ENCODE data around the gene PSMC3IP. TPM values are rescaled to one million over a fixed set of nuclear protein-coding genes. Genes with fewer than 3 reads are reported as not detected.

The PSMC3IP gene
- total RNA-seq, 1 experiment from 2014 or later, result 31.9 TPM

DNA sequence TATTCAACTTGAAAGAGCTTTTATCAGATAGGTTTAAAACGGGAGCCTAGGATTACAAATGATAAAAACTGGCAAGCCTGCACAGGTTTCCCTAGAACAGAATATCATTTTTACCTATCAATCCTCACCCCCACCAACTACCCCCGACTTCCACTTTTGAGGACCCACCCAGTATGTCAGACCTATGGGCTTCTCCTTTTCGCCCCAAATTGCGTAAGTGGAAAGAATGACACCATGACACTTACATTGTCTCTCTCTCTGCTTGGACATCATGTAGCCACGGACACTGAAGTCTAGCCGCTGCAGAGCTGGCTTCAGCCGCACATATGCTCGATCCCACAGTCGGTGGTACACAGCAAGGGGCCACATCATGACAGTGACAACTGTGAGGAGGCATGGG is 7.4 kb upstream of the PSMC3IP start:
- H3K36me3 ChIP-seq (ENCODE audit: insufficient read depth, low read length, poor library complexity, severe bottlenecking), result peaks cover 8% of the 10 kb centered on the region
- intact Hi-C loops (cut with micrococcal nuclease; ENCODE audit: unreplicated experiment), result no loop called here
- TF ChIP-seq, protein P1, sequence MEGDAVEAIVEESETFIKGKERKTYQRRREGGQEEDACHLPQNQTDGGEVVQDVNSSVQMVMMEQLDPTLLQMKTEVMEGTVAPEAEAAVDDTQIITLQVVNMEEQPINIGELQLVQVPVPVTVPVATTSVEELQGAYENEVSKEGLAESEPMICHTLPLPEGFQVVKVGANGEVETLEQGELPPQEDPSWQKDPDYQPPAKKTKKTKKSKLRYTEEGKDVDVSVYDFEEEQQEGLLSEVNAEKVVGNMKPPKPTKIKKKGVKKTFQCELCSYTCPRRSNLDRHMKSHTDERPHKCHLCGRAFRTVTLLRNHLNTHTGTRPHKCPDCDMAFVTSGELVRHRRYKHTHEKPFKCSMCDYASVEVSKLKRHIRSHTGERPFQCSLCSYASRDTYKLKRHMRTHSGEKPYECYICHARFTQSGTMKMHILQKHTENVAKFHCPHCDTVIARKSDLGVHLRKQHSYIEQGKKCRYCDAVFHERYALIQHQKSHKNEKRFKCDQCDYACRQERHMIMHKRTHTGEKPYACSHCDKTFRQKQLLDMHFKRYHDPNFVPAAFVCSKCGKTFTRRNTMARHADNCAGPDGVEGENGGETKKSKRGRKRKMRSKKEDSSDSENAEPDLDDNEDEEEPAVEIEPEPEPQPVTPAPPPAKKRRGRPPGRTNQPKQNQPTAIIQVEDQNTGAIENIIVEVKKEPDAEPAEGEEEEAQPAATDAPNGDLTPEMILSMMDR (conservative IDR thresholded peaks at IDR 0.05; ENCODE audit: low read depth, low read length), result no peak
- no peak for TF ChIP-seq EZH2 (IDR thresholded peaks at IDR 0.05; ENCODE audit: borderline replicate concordance, low read depth, low read length, poor library complexity, severe bottlenecking)
- H3K4me3 ChIP-seq (ENCODE audit: low read depth, low read length, poor library complexity, severe bottlenecking), result no peak overlapping the region
- H3K27ac ChIP-seq (ENCODE audit: low read depth, low read length, poor library complexity, severe bottlenecking), result no peak overlapping the region
- ChIA-PET CTCF (no interaction called here), POLR2A (ENCODE audit: low non-redundant PET) (no interaction called here)
- no peaks in the 10 kb centered on the region for H3K27me3 ChIP-seq (replicated peaks; ENCODE audit: insufficient read depth, low read depth, low read length, poor library complexity)
- H3K9me3 ChIP-seq (ENCODE audit: low read depth, low read length, poor library complexity, severe bottlenecking), result no peaks in the 10 kb centered on the region
- BruUV-seq (replicated peaks), result no TSS peak
- no peak for DNase-seq (ENCODE audit: low spot score)
- no peaks in the 10 kb centered on the region for H3K4me1 ChIP-seq (ENCODE audit: insufficient read depth, low read length, poor library complexity, severe bottlenecking)

DNA sequence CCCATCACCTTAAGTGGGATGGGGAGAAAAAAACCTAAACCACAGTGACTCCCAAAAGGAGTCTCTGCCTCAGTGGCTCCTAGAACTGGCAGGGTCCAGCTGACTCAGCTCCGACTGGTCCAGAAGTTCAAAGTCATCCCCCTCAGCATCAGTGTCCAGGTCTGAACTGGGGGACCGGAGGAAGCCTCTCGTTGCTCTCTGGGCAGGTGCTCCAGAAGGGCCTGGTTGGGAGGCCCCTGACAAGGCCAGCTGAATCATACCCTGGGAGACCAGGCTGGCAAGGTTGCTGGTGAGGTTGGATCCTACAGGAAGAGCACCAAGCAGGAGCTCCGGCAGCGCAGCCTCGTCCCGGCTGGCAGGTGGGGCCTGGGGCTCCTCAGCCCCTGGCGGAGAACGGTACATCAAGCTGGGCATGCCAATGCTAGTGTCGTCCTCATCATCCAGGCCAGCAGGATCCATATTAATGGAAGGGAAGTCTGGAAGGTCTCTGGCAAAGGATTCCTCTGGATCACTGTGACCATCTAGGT is 4.3 kb upstream of the PSMC3IP start:
- BruUV-seq (replicated peaks), result no TSS peak
- Histone ChIP-seq H3K36me3 (ENCODE audit: insufficient read depth, low read length, poor library complexity, severe bottlenecking) (peaks cover 8% of the 10 kb centered on the region), H3K4me3 (ENCODE audit: low read depth, low read length, poor library complexity, severe bottlenecking) (no peak overlapping the region), H3K4me1 (ENCODE audit: insufficient read depth, low read length, poor library complexity, severe bottlenecking) (no peaks in the 10 kb centered on the region), H3K9me3 (ENCODE audit: low read depth, low read length, poor library complexity, severe bottlenecking) (no peaks in the 10 kb centered on the region), H3K27ac (ENCODE audit: low read depth, low read length, poor library complexity, severe bottlenecking) (no peak overlapping the region), H3K27me3 (replicated peaks; ENCODE audit: insufficient read depth, low read depth, low read length, poor library complexity) (no peaks in the 10 kb centered on the region)
- ChIA-PET CTCF (no interaction called here), POLR2A (ENCODE audit: low non-redundant PET) (interaction anchor here (0.8 kb wide), 1 partner anchor 144 kb away, joined by 3 read pairs; no protein-coding TSS in a partner anchor)
- no peak for DNase-seq (ENCODE audit: low spot score)
- intact Hi-C loops (cut with micrococcal nuclease; ENCODE audit: unreplicated experiment), result no loop called here
- no peak for TF ChIP-seq EZH2 (IDR thresholded peaks at IDR 0.05; ENCODE audit: borderline replicate concordance, low read depth, low read length, poor library complexity, severe bottlenecking)
- TF ChIP-seq, protein P1 (conservative IDR thresholded peaks at IDR 0.05; ENCODE audit: low read depth, low read length), result no peak

DNA sequence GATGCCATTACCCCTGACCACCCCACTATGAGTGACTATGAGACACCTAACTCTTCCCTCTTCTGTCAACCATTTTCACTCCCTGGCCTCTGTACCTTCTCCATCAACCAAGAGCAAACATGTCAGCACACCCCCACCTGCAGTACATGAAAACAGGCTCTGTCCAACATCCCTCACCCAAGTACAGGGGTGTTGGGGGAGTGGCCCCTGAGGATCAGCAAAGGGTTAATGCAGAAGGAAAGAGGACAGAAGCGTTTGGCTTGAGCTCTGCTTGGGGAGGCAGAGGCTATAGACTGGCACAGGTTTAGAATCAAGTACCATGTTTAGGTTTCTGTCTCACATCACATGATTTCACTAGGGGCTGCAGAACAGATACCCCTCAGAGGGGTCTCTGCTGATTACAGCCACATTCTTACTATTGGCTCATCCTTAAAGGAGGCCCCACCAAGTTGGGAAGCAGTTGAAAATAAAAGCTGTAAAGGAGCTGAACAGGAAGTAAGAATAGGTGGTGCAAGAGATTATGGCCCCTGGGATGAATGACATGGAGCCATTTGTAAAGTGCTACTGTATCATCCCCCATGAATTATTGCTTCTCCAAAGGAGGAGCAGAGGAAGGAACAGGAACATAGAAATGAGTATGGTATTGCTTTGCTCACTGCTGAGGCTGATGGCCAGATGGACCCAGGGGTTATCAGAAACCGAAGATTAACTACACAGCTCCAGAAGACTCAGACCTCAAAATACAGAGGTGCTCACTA is 2.4 kb upstream of the PSMC3IP start:
- no peaks in the 10 kb centered on the region for H3K4me1 ChIP-seq (ENCODE audit: insufficient read depth, low read length, poor library complexity, severe bottlenecking)
- H3K36me3 ChIP-seq (ENCODE audit: insufficient read depth, low read length, poor library complexity, severe bottlenecking), result peaks cover 8% of the 10 kb centered on the region
- no peaks in the 10 kb centered on the region for H3K27me3 ChIP-seq (replicated peaks; ENCODE audit: insufficient read depth, low read depth, low read length, poor library complexity)
- H3K4me3 ChIP-seq (ENCODE audit: low read depth, low read length, poor library complexity, severe bottlenecking), result no peak overlapping the region
- TF ChIP-seq, protein P1 (conservative IDR thresholded peaks at IDR 0.05; ENCODE audit: low read depth, low read length), result no peak
- no peak for TF ChIP-seq EZH2 (IDR thresholded peaks at IDR 0.05; ENCODE audit: borderline replicate concordance, low read depth, low read length, poor library complexity, severe bottlenecking)
- no TSS peak for BruUV-seq (replicated peaks)
- no peaks in the 10 kb centered on the region for H3K9me3 ChIP-seq (ENCODE audit: low read depth, low read length, poor library complexity, severe bottlenecking)
- POLR2A ChIA-PET (ENCODE audit: low non-redundant PET), result no interaction called here
- no peak overlapping the region for H3K27ac ChIP-seq (ENCODE audit: low read depth, low read length, poor library complexity, severe bottlenecking)
- DNase-seq (ENCODE audit: low spot score), result no peak
- CTCF ChIA-PET, result interaction anchor here (2.5 kb wide), 1 partner anchor 184 kb away, joined by 15 read pairs; no protein-coding TSS in a partner anchor
- intact Hi-C loops (cut with micrococcal nuclease; ENCODE audit: unreplicated experiment), result loop anchor here (5.0 kb wide), 2 partner anchors 97 to 182 kb away; partner anchors contain the start of genes PLEKHH3 and RAMP2
